ENCODE data around the gene NRCAM.

DNA sequence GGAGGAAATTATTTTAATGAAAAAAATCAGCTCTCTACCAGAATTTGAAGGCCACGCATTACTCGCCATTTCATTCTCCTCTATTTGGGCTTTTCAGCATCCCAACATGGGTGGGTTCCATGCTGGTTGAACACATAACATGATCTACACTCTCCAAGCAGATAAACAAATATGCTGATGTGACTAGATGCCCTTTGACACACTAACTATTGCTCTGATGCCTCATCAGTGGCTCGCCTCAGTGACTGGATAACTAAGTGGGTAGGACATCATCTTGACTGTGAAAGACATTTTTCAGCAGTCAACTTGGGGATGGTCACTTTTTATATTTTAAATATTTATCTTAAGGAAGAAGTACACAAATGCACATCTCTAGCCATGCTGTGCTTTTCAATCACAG lies 212.1 kb downstream of the NRCAM start:
- TF ChIP-seq, protein P1, sequence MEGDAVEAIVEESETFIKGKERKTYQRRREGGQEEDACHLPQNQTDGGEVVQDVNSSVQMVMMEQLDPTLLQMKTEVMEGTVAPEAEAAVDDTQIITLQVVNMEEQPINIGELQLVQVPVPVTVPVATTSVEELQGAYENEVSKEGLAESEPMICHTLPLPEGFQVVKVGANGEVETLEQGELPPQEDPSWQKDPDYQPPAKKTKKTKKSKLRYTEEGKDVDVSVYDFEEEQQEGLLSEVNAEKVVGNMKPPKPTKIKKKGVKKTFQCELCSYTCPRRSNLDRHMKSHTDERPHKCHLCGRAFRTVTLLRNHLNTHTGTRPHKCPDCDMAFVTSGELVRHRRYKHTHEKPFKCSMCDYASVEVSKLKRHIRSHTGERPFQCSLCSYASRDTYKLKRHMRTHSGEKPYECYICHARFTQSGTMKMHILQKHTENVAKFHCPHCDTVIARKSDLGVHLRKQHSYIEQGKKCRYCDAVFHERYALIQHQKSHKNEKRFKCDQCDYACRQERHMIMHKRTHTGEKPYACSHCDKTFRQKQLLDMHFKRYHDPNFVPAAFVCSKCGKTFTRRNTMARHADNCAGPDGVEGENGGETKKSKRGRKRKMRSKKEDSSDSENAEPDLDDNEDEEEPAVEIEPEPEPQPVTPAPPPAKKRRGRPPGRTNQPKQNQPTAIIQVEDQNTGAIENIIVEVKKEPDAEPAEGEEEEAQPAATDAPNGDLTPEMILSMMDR (IDR thresholded peaks at IDR 0.05): no peak
- no peak for TF ChIP-seq POLR2A (IDR thresholded peaks at IDR 0.05)
